ENCODE data around the gene TIGD2.

The TIGD2 gene

GRCh38 chr4:89123451-89123851, 12.1 kb downstream of the TIGD2 start:
- ChIA-PET POLR2A (no interaction called here), CTCF (interaction anchor here (0.6 kb wide), 1 partner anchor 486 kb away, joined by 3 read pairs; no protein-coding TSS in a partner anchor)
- no peak for TF ChIP-seq L3MBTL2 (conservative IDR thresholded peaks at IDR 0.05)
- no peak for TF ChIP-seq FOXA1 (IDR thresholded peaks at IDR 0.05)
- no peak for TF ChIP-seq HDGF (IDR thresholded peaks at IDR 0.05; ENCODE audit: borderline replicate concordance)
- no peak for DNase-seq (ENCODE audit: extremely low spot score)

- no peak for DNase-seq (ENCODE audit: extremely low spot score)
- CTCF ChIA-PET, result no interaction called here
- TF ChIP-seq PKNOX1 (IDR thresholded peaks at IDR 0.05), result no peak
- no peak for TF ChIP-seq L3MBTL2 (conservative IDR thresholded peaks at IDR 0.05)
- no peak for TF ChIP-seq ARNT (IDR thresholded peaks at IDR 0.05)
- TF ChIP-seq LEF1 (IDR thresholded peaks at IDR 0.05; ENCODE audit: borderline replicate concordance), result no peak
- TF ChIP-seq SP1 (IDR thresholded peaks at IDR 0.05), result no peak
- TF ChIP-seq ZNF384 (IDR thresholded peaks at IDR 0.05), result no peak
- TF ChIP-seq FOXM1 (IDR thresholded peaks at IDR 0.05; ENCODE audit: borderline replicate concordance), result no peak
- no peak for TF ChIP-seq ELF4 (IDR thresholded peaks at IDR 0.05)
- no peak for TF ChIP-seq HDGF (IDR thresholded peaks at IDR 0.05; ENCODE audit: borderline replicate concordance)
- no peak for TF ChIP-seq BHLHE40 (IDR thresholded peaks at IDR 0.05; ENCODE audit: borderline replicate concordance)
- no peak for TF ChIP-seq SUZ12 (IDR thresholded peaks at IDR 0.05)
- TF ChIP-seq TARDBP (IDR thresholded peaks at IDR 0.05), result no peak
- POLR2A ChIA-PET, result no interaction called here
Observed at GRCh38 chr4:89125901-89126782, 14.8 kb downstream of the TIGD2 start.

- ChIA-PET POLR2A (no interaction called here), CTCF (no interaction called here)
- no peak for TF ChIP-seq ELF4 (IDR thresholded peaks at IDR 0.05)
- TF ChIP-seq HDGF (IDR thresholded peaks at IDR 0.05; ENCODE audit: borderline replicate concordance), result no peak
- TF ChIP-seq CTBP1 (IDR thresholded peaks at IDR 0.05; ENCODE audit: borderline replicate concordance), result no peak
- no peak for TF ChIP-seq SP1 (IDR thresholded peaks at IDR 0.05)
- TF ChIP-seq NFRKB (IDR thresholded peaks at IDR 0.05), result no peak
- TF ChIP-seq FOXA1 (IDR thresholded peaks at IDR 0.05), result no peak
- no peak for TF ChIP-seq LEF1 (IDR thresholded peaks at IDR 0.05; ENCODE audit: borderline replicate concordance)
- no peak for TF ChIP-seq L3MBTL2 (conservative IDR thresholded peaks at IDR 0.05)
- no peak for TF ChIP-seq SUZ12 (IDR thresholded peaks at IDR 0.05)
- no peak for TF ChIP-seq ARNT (IDR thresholded peaks at IDR 0.05)
- no peak for TF ChIP-seq BHLHE40 (IDR thresholded peaks at IDR 0.05; ENCODE audit: borderline replicate concordance)
- TF ChIP-seq FOXM1 (IDR thresholded peaks at IDR 0.05; ENCODE audit: borderline replicate concordance), result no peak
- TF ChIP-seq PKNOX1 (IDR thresholded peaks at IDR 0.05), result no peak
- no peak for TF ChIP-seq TARDBP (IDR thresholded peaks at IDR 0.05)
- DNase-seq (ENCODE audit: extremely low spot score), result no peak
Observed at GRCh38 chr4:89129080-89129640, 17.8 kb downstream of the TIGD2 start.

- TF ChIP-seq FOXK2 (IDR thresholded peaks at IDR 0.05) (no peak), BHLHE40 (IDR thresholded peaks at IDR 0.05; ENCODE audit: borderline replicate concordance) (no peak), CTBP1 (IDR thresholded peaks at IDR 0.05; ENCODE audit: borderline replicate concordance) (no peak), SUZ12 (IDR thresholded peaks at IDR 0.05) (no peak), TARDBP (IDR thresholded peaks at IDR 0.05) (no peak), PKNOX1 (IDR thresholded peaks at IDR 0.05) (no peak), L3MBTL2 (conservative IDR thresholded peaks at IDR 0.05) (no peak), HDGF (IDR thresholded peaks at IDR 0.05; ENCODE audit: borderline replicate concordance) (no peak), ARNT (IDR thresholded peaks at IDR 0.05) (no peak), ELF4 (IDR thresholded peaks at IDR 0.05) (no peak), FOXM1 (IDR thresholded peaks at IDR 0.05; ENCODE audit: borderline replicate concordance) (no peak), SP1 (IDR thresholded peaks at IDR 0.05) (no peak), ZNF384 (IDR thresholded peaks at IDR 0.05) (no peak), NFRKB (IDR thresholded peaks at IDR 0.05) (no peak)
- POLR2A ChIA-PET, result no interaction called here
- CTCF ChIA-PET, result no interaction called here
- no peak for DNase-seq (ENCODE audit: extremely low spot score)
Observed at GRCh38 chr4:89134775-89135319, 23.5 kb downstream of the TIGD2 start.

GRCh38 chr4:89136525-89136924, 25.2 kb downstream of the TIGD2 start:
- ChIA-PET POLR2A (no interaction called here), CTCF (no interaction called here)
- no peak for DNase-seq (ENCODE audit: extremely low spot score)
- no peak for TF ChIP-seq SUZ12 (IDR thresholded peaks at IDR 0.05)
- no peak for TF ChIP-seq FOXA1 (IDR thresholded peaks at IDR 0.05)
- TF ChIP-seq CTBP1 (IDR thresholded peaks at IDR 0.05; ENCODE audit: borderline replicate concordance), result no peak
- no peak for TF ChIP-seq ARNT (IDR thresholded peaks at IDR 0.05)
- TF ChIP-seq NFRKB (IDR thresholded peaks at IDR 0.05), result no peak
- no peak for TF ChIP-seq ELF4 (IDR thresholded peaks at IDR 0.05)
- TF ChIP-seq TARDBP (IDR thresholded peaks at IDR 0.05), result no peak
- no peak for TF ChIP-seq PKNOX1 (IDR thresholded peaks at IDR 0.05)
- no peak for TF ChIP-seq BHLHE40 (IDR thresholded peaks at IDR 0.05; ENCODE audit: borderline replicate concordance)
- no peak for TF ChIP-seq LEF1 (IDR thresholded peaks at IDR 0.05; ENCODE audit: borderline replicate concordance)
- TF ChIP-seq FOXK2 (IDR thresholded peaks at IDR 0.05), result no peak
- no peak for TF ChIP-seq ZNF384 (IDR thresholded peaks at IDR 0.05)
- no peak for TF ChIP-seq SP1 (IDR thresholded peaks at IDR 0.05)
- TF ChIP-seq HDGF (IDR thresholded peaks at IDR 0.05; ENCODE audit: borderline replicate concordance), result no peak

All from HEK293T (cell line).